NOMO-1 treated with DMSO at 0.1 percent for 48 hours (cell line): ENCODE measurements around the gene TNS1.
"Not testable (repeated sequence)": the region's sequence is repeated elsewhere in the genome, so short reads cannot be mapped to it uniquely, and the experiment has no call there.

Experiments used
- DNase-seq: peaks from one replicate; lab custom pipeline; 2025; ENCODE audit not compliant: unreplicated experiment; lab: John Stamatoyannopoulos, UW

TNS1 gene

GRCh38 chr2:217820904-217821303 is 181.9 kb downstream of the TNS1 start:
- DNase-seq, result no peak

- DNase-seq, result no peak
Observed at GRCh38 chr2:217820091-217820819, 182.5 kb downstream of the TNS1 start.

- no peak for DNase-seq
Observed at GRCh38 chr2:217818293-217818850, 184.4 kb downstream of the TNS1 start.

- no peak for DNase-seq
Observed at GRCh38 chr2:217817466-217818292, 185.1 kb downstream of the TNS1 start.

- no peak for DNase-seq
Observed at GRCh38 chr2:217816396-217816869, 186.4 kb downstream of the TNS1 start.

GRCh38 chr2:217813828-217814227 is 189.0 kb downstream of the TNS1 start:
- DNase-seq, result no peak

GRCh38 chr2:217812170-217812569 is 190.6 kb downstream of the TNS1 start:
- no peak for DNase-seq

GRCh38 chr2:217810260-217810659 is 192.5 kb downstream of the TNS1 start:
- no peak for DNase-seq

- no peak for DNase-seq
Observed at GRCh38 chr2:217809736-217810135, 193.1 kb downstream of the TNS1 start.

- not testable (repeated sequence) for DNase-seq
Observed at GRCh38 chr2:217808967-217809366, 193.8 kb downstream of the TNS1 start.

GRCh38 chr2:217808326-217808725 is 194.5 kb downstream of the TNS1 start:
- no peak for DNase-seq

GRCh38 chr2:217807753-217808152 is 195.0 kb downstream of the TNS1 start:
- no peak for DNase-seq

GRCh38 chr2:217807025-217807424 is 195.8 kb downstream of the TNS1 start:
- no peak for DNase-seq

- no peak for DNase-seq
Observed at GRCh38 chr2:217806482-217806765, 196.4 kb downstream of the TNS1 start.

GRCh38 chr2:217805668-217806481 is 196.9 kb downstream of the TNS1 start:
- DNase-seq, result no peak

GRCh38 chr2:217804791-217805667 is 197.8 kb downstream of the TNS1 start:
- no peak for DNase-seq

- DNase-seq, result no peak
Observed at GRCh38 chr2:217804338-217804737, 198.5 kb downstream of the TNS1 start.

- no peak for DNase-seq
Observed at GRCh38 chr2:217803653-217803960, 199.2 kb downstream of the TNS1 start.

- DNase-seq, result no peak
Observed at GRCh38 chr2:217802876-217803652, 199.7 kb downstream of the TNS1 start.

GRCh38 chr2:217802266-217802665 is 200.5 kb downstream of the TNS1 start:
- no peak for DNase-seq
